SJSA1 (cell line): ENCODE results near the gene TSR3. TPM values are rescaled to one million over a fixed set of nuclear protein-coding genes. Genes with fewer than 3 reads are reported as not detected.

Experiments
- DNase-seq, 2 experiments: peaks; one replicate each; pipeline ENCODE4 v3.0.0-alpha.2; 2015 to 2020; ENCODE audit warnings: low spot score in 2 of 2, low read depth in 1 of 2
- H3K27ac ChIP-seq: fragments of 250-450 bp; sonication (Bioruptor Pico); 2 replicates; pipeline ENCODE4 v1.5.1; 2020; ENCODE audit warnings: mild to moderate bottlenecking, moderate library complexity
- H3K27me3 ChIP-seq: fragments of 250-450 bp; sonication (Bioruptor Pico); replicated peaks from 2 replicates; pipeline ENCODE4 v1.5.1; 2020; ENCODE audit warnings: mild to moderate bottlenecking, moderate library complexity
- H3K36me3 ChIP-seq: fragments of 250-450 bp; sonication (Bioruptor Pico); 2 replicates; pipeline ENCODE4 v1.5.1; 2020; ENCODE audit warnings: mild to moderate bottlenecking
- H3K4me1 ChIP-seq: fragments of 250-450 bp; sonication (Bioruptor Pico); replicated peaks from 2 replicates; pipeline ENCODE4 v1.6.1; 2021; ENCODE audit warnings: mild to moderate bottlenecking
- H3K4me3 ChIP-seq: fragments of 250-450 bp; sonication (Bioruptor Pico); 2 replicates; pipeline ENCODE4 v1.5.1; 2020; ENCODE audit warnings: mild to moderate bottlenecking
- H3K9me3 ChIP-seq: fragments of 250-450 bp; sonication (Bioruptor Pico); replicated peaks from 2 replicates; pipeline ENCODE4 v1.5.1; 2020; ENCODE audit warnings: mild to moderate bottlenecking
- total RNA-seq: library from RNA; depleted of rRNA; stranded (reverse); fragments of >200 nt; shearing (Covaris generic); gene quantifications from 2 replicates; pipeline ENCODE4 v1.2.3, GENCODE V29; 2014

Gene TSR3
- total RNA-seq, 1 experiment from 2014 or later: 110 TPM

DNA sequence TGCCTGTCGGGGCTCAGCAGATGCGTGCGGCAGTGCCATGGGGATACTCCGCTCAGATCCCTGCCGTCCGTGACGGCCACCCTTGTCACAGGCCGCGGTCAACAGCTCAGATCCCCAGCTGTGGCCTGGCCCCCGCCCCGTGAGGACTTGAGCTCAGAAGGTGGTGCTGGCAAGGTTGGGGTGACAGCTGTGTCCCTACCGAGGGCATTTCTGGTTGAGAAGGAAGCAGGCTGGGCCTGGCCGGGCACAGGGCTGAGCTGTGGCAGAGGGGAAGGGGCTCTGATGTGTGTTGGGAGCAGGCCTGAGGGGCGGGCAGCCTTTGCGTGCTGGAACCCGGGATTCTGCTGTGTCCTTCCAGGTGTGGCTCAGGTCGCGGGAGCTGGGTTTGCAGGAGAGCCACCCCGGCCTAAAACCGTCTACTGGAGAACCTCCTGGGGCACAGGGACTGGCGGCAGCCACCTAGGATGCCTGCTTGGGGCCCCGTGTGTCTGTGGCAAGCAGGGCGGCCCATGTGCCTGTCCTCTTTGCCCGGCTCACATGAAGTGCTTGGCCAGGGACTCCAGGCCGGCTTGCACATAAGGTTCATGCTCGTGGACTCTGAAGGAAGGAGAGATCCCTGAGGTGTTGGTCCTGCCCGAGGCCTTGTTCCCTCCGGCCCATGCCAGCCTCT, 37.1 kb downstream of the TSR3 start:
- Histone ChIP-seq H3K4me1 (peaks cover 16% of the 10 kb centered on the region), H3K27ac (no peak overlapping the region), H3K4me3 (no peak overlapping the region), H3K9me3 (no peaks in the 10 kb centered on the region), H3K36me3 (peaks cover 95% of the 10 kb centered on the region), H3K27me3 (no peaks in the 10 kb centered on the region)
- no peak for DNase-seq

DNA sequence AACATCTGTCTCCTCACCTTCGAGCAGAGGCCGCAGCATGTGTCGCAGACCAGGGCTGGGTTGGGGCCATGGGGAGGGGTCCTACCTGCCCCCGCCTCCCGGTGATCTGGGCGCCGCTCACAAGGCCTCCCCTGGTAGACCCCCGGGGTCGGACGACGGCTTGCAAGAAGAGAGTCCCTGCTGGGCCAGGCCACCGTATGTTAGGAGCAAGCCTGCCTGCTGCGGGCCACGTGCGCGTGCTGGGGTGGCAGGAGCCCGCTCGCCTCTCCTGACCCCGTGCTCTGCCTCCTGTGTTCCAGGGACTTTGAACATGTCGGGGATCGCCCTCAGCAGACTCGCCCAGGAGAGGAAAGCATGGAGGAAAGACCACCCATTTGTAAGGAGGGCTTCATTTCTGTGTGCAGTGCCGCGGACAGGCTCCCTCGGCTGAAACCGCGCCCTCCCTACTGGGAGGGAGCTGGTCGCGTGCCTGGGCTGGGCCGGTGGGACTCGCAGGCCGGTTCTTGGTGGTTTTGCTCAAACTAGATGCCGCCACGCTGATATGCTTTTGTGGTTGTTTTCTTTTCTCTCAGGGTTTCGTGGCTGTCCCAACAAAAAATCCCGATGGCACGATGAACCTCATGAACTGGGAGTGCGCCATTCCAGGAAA, 37.8 kb downstream of the TSR3 start:
- H3K4me3 ChIP-seq: no peak overlapping the region
- no peak overlapping the region for H3K27ac ChIP-seq
- peaks cover 19% of the 10 kb centered on the region for H3K4me1 ChIP-seq
- H3K9me3 ChIP-seq: no peaks in the 10 kb centered on the region
- peaks cover 88% of the 10 kb centered on the region for H3K36me3 ChIP-seq
- H3K27me3 ChIP-seq: no peaks in the 10 kb centered on the region
- no peak for DNase-seq

- DNase-seq: no peak
- Histone ChIP-seq H3K27me3 (no peaks in the 10 kb centered on the region), H3K27ac (no peak overlapping the region)
Measured at GRCh38 chr16:1312903-1313302, 38.8 kb downstream of the TSR3 start.

GRCh38 chr16:1312467-1312816, 39.2 kb downstream of the TSR3 start:
- H3K9me3 ChIP-seq: no peaks in the 10 kb centered on the region
- H3K27me3 ChIP-seq: no peaks in the 10 kb centered on the region
- no peak for DNase-seq
- H3K27ac ChIP-seq: no peak overlapping the region
- H3K4me1 ChIP-seq: peaks cover 19% of the 10 kb centered on the region
- no peak overlapping the region for H3K4me3 ChIP-seq
- peaks cover 74% of the 10 kb centered on the region for H3K36me3 ChIP-seq

More at GRCh38 chr16:1312903-1313302, 38.8 kb downstream of the TSR3 start:
- H3K36me3 ChIP-seq: peaks cover 79% of the 10 kb centered on the region
- no peaks in the 10 kb centered on the region for H3K9me3 ChIP-seq
- peaks cover 19% of the 10 kb centered on the region for H3K4me1 ChIP-seq
- no peak overlapping the region for H3K4me3 ChIP-seq

GRCh38 chr16:1311738-1312466, 39.8 kb downstream of the TSR3 start:
- no peaks in the 10 kb centered on the region for H3K27me3 ChIP-seq
- peaks cover 19% of the 10 kb centered on the region for H3K4me1 ChIP-seq
- no peak for DNase-seq
- H3K27ac ChIP-seq: no peak overlapping the region
- peaks cover 69% of the 10 kb centered on the region for H3K36me3 ChIP-seq
- H3K9me3 ChIP-seq: no peaks in the 10 kb centered on the region
- H3K4me3 ChIP-seq: peak overlapping the region; percentile 83

DNA sequence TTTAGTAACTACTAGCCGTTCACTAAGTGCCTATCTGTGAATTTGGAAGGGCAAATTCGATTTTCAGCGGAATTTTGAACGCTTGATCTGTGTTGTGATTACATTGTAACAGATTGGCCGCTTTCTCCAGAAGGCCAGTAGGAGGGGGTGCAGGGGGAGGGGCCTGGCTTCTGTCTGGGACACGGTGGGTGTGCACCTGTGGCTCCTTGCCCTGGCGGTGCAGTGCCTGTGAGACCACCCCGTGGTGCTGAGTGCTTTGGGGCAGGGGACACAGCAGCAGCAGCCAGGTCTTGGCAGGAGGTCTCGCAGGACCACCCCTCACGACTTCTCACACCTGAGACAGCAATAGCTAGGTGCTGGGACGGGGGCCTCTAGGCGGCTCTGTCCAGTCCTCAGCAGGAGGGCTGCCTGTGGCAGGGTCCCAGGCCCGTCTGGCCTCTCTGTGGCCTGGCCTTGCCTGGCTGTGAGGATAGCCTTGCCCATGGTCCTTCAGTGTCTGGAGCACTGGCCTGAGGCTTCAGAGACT, 40.4 kb downstream of the TSR3 start:
- DNase-seq: no peak
- H3K27ac ChIP-seq: no peak overlapping the region
- H3K36me3 ChIP-seq: peaks cover 62% of the 10 kb centered on the region
- peak overlapping the region; percentile 83 for H3K4me3 ChIP-seq
- H3K27me3 ChIP-seq: no peaks in the 10 kb centered on the region
- H3K9me3 ChIP-seq: no peaks in the 10 kb centered on the region
- H3K4me1 ChIP-seq: peaks cover 19% of the 10 kb centered on the region

- DNase-seq: no peak
- Histone ChIP-seq H3K36me3 (peaks cover 58% of the 10 kb centered on the region), H3K27ac (no peak overlapping the region), H3K4me3 (peak overlapping the region; percentile 83), H3K4me1 (peaks cover 19% of the 10 kb centered on the region), H3K9me3 (no peaks in the 10 kb centered on the region), H3K27me3 (no peaks in the 10 kb centered on the region)
Measured at GRCh38 chr16:1310832-1311200, 40.9 kb downstream of the TSR3 start.

GRCh38 chr16:1309888-1310831, 41.5 kb downstream of the TSR3 start:
- peak in 1 of 2 experiments; percentile 26 for DNase-seq
- H3K27ac ChIP-seq: 0 out of 2 replicates have a peak overlapping the region, but pooled peaks have one; percentile 0

DNA sequence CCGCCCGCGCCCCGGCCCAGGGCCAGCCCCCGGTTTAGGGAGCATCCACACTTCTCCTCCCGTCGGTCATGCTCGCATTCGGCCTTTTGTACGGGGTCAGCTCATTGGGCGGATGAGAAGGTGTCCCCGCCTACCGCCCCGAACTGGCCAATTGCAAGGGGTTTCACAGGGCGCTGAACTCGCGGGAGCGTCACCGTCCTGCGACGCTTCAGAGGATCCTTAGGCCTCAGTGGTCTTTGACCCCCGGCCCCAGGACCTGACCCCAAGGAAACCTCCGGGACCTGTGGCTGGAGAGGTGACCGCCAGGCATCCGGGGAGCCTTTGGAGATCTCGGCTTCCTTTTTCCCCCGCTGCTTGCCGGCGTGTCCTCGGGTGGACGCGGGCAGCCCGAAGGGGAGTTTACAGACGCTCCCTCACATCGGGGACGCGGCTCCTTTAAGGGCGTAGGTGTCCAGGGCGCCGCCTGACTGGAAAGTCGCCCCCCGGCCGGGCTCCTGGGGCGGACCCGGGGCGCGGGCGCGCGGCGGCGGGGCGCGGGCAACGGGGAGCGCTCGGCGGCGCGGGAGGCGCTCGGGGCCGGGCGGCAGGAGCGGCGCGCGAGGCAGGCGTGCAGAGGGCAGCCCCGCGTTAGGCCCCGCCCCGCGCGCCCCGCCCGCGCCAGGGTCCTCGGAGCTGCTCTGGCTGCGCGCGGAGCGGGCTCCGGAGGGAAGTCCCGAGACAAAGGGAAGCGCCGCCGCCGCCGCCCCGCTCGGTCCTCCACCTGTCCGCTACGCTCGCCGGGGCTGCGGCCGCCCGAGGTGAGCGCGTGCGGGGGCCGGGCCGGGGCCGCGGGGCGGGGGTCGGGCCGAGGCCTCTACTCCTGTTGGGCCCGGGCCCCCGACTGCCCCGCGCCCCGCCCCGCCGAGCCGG, 42.4 kb downstream of the TSR3 start, which contains the start of gene UBE2I:
Gene UBE2I (plus strand): TSS at position 660 of the 909 bp plus-strand sequence. CDS start 4,395 bp downstream, outside the sequence.
- DNase-seq: peak; percentile 97 to 100
- Histone ChIP-seq H3K9me3 (no peaks in the 10 kb centered on the region), H3K27me3 (no peaks in the 10 kb centered on the region), H3K27ac (peak within 1 kb of the TSS; percentile 100), H3K4me3 (peak within 1 kb of the TSS; percentile 83), H3K36me3 (peaks cover 42% of the 10 kb centered on the region), H3K4me1 (peaks cover 19% of the 10 kb centered on the region)

More at GRCh38 chr16:1309888-1310831, 41.5 kb downstream of the TSR3 start:
- Histone ChIP-seq H3K27me3 (no peaks in the 10 kb centered on the region), H3K4me3 (peak overlapping the region; percentile 83), H3K9me3 (no peaks in the 10 kb centered on the region), H3K36me3 (peaks cover 51% of the 10 kb centered on the region), H3K4me1 (peaks cover 19% of the 10 kb centered on the region)

DNA sequence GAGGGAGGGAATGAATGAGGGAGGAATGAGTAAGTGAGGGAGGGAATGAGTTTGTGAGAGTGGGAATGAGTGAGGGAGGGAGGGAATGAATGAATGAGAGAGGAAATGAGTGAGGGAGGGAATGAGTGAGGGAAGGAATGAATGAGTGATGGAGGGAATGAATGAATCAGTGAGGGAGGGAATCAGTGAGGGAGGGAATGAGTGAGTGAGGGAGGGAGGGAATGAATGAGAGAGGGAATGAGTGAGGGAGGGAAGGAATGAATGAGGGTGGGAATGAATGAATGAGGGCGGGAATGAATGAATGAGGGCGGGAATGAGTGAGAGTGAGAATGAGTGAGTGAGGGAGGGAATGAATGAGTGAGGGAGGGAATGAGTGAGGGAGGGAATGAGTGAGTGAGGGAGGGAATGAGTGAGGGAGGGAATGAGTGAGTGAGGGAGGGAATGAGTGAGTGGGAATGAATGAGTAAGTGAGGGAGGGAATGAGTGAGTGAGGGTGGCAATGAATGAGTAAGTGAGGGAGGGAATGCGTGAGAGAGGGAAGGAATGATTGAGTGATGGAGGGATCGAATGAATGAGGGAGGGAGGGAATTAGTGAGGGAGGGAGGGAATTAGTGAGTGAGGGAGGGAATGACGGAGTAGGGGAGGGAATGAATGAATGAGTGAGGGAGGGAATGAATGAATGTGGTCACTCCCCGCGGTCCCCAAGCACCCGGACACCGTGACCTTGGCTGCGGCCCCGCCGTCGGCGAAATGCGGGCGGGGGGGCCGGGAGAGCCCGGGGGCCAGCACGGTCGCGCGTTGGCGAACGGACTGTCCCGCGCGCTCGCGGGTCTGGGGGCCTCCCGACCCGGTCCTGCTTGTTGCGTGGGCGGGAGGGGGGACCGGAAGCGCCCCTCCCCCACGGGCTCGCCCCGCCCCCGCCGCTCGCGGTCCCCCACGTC, 43.4 kb downstream of the TSR3 start:
- no peaks in the 10 kb centered on the region for H3K27me3 ChIP-seq
- no peaks in the 10 kb centered on the region for H3K9me3 ChIP-seq
- H3K4me3 ChIP-seq: peak overlapping the region; percentile 83
- H3K27ac ChIP-seq: peak overlapping the region; percentile 100
- DNase-seq: no peak
- H3K36me3 ChIP-seq: peaks cover 34% of the 10 kb centered on the region
- peaks cover 19% of the 10 kb centered on the region for H3K4me1 ChIP-seq

DNA sequence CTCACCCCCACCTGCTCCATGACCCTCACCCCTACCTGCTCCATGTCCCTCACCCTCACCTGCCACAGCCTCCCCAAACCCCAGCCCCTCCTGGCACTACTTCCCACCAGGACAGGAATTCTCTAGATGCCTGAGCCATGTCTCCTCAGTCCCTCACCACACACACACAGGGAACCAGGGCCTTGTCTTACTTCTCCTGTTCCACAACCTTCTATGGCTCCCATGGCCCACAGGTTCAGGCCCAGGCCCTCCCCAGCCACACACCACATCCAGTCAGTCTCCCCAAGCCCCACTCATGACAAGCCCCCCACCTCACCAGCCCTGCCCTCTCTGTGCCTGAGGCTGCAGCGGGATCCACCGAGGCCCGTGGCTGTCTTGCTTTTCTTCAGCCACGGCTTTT, 45.3 kb downstream of the TSR3 start:
- Histone ChIP-seq H3K4me3 (no peak overlapping the region), H3K9me3 (no peaks in the 10 kb centered on the region), H3K27ac (no peak overlapping the region), H3K4me1 (peaks cover 12% of the 10 kb centered on the region), H3K36me3 (peaks cover 15% of the 10 kb centered on the region), H3K27me3 (peaks cover under 1% of the 10 kb centered on the region)
- DNase-seq: no peak
